ENCODE measurements around the gene ZNF611. TPM values are rescaled to one million over a fixed set of nuclear protein-coding genes. Genes with fewer than 3 reads are reported as not detected.
"Not testable (repeated sequence)": the region's sequence is repeated elsewhere in the genome, so short reads cannot be mapped to it uniquely, and the experiment has no call there.

ZNF611 gene
- total and polyA plus RNA-seq, 2 experiments from 2014 or later, result 10.8 to 21.3 TPM

DNA sequence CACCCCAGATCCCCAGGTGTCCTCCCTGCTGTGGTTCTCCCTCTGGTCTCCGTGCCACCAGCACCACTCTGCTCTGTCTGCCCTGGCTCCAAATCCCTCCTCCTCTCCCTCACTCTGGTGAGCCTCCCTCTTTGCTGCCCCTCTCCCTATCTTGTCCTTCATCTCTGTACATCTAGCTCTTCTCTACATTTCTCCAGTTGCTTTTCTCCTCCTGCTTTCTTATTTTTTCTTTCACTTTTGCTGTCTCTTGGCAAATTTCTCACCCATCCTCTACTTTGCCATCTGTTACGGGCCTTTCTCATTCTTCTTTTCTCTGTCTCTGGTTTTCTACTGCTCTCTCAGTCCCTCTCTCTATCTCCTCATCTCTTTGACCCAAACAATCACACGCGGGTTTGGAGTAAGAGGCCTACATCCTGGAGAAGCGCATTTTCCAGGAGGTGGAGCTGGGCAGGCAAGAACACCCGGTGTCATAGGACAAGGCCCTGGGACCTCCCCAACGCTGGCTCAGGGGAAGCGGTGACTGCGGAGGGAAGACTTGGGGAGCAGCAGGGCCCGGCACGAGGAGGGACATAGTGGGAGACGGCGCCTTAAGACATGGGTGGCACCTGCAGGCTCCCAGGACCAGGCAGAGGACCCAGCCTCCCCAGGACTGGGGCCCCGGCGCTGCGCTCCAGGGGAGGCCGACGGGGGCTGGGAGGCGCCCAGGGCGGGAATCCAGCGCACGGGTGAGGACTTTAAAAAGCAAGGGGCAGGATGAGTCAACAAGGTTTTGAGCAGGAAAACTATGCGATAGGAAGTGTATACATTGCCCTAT is 9.9 kb downstream of the ZNF611 start:
- Histone ChIP-seq H3K27me3 (no peaks in the 10 kb centered on the region), H3K9me2 (replicated peaks; ENCODE audit: insufficient read depth) (no peaks in the 10 kb centered on the region), H3K4me1 (ENCODE audit: insufficient read depth) (peaks cover 37% of the 10 kb centered on the region), H2AFZ (peak overlapping the region; percentile 31), H4K20me1 (ENCODE audit: insufficient read depth, poor library complexity, severe bottlenecking) (no peaks in the 10 kb centered on the region), H3K9me3 (ENCODE audit: low read depth) (no peaks in the 10 kb centered on the region), H3K79me2 (peaks cover 35% of the 10 kb centered on the region), H3K27ac (peak overlapping the region; percentile 87), H3K4me3 (no peak overlapping the region), H3K4me2 (peak overlapping the region; percentile 66), H3K36me3 (replicated peaks; ENCODE audit: insufficient read depth, low read depth) (no peaks in the 10 kb centered on the region)
- DNase-seq (ENCODE audit: low spot score), result no peak
- no peak for TF ChIP-seq EZH2 (IDR thresholded peaks at IDR 0.05; ENCODE audit: borderline replicate concordance)
- TF ChIP-seq EZH2phosphoT487 (IDR thresholded peaks at IDR 0.05; ENCODE audit: low read depth, severe bottlenecking, unreplicated experiment), result no peak
- TF ChIP-seq, protein P1, sequence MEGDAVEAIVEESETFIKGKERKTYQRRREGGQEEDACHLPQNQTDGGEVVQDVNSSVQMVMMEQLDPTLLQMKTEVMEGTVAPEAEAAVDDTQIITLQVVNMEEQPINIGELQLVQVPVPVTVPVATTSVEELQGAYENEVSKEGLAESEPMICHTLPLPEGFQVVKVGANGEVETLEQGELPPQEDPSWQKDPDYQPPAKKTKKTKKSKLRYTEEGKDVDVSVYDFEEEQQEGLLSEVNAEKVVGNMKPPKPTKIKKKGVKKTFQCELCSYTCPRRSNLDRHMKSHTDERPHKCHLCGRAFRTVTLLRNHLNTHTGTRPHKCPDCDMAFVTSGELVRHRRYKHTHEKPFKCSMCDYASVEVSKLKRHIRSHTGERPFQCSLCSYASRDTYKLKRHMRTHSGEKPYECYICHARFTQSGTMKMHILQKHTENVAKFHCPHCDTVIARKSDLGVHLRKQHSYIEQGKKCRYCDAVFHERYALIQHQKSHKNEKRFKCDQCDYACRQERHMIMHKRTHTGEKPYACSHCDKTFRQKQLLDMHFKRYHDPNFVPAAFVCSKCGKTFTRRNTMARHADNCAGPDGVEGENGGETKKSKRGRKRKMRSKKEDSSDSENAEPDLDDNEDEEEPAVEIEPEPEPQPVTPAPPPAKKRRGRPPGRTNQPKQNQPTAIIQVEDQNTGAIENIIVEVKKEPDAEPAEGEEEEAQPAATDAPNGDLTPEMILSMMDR (IDR thresholded peaks at IDR 0.05; ENCODE audit: poor library complexity), result no peak
- WGBS (ENCODE audit: low lambda C conversion rate, missing lambda C conversion rate), result 61% methylated on average over 22 of the region's 23 CpGs

DNA sequence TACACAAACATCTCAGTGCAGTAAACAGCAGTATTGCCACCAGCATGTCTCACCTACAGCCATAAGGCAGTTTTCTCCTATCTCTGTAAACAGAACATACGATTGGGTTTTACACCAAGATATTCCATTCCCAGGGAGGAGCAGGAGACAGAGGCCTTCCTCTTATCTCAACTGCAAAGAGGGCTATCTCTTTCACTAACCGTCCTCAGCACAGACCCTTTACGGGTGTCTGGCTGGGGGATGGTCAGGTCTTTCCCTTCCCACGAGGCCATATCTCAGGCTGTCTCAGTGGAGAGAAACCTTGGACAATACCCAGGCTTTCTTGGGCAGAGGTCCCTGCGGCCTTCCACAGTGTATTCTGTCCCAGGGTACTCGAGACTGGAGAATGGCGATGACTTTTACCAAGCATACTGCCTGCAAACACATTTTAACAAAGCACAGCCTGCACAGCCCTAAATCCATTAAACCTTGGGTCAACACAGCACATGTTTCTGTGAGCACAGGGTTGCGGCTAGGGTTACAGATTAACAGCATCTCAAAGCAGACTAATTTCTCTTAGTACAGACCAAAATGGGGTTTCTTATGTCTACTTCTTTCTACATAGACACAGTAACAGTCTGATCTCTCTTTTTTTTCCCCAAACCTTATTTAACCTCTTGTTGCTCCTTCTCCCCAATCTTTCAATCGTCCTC is 10.8 kb downstream of the ZNF611 start:
- Histone ChIP-seq H3K27ac (peak overlapping the region; percentile 87), H3K4me2 (peak overlapping the region; percentile 66), H3K79me2 (peaks cover 28% of the 10 kb centered on the region), H3K4me1 (ENCODE audit: insufficient read depth) (peaks cover 37% of the 10 kb centered on the region)
- not testable (repeated sequence) for H2AFZ ChIP-seq; DNase-seq (ENCODE audit: low spot score); H3K36me3 ChIP-seq (replicated peaks; ENCODE audit: insufficient read depth, low read depth); H3K9me2 ChIP-seq (replicated peaks; ENCODE audit: insufficient read depth); H3K4me3 ChIP-seq; H4K20me1 ChIP-seq (ENCODE audit: insufficient read depth, poor library complexity, severe bottlenecking); H3K27me3 ChIP-seq; H3K9me3 ChIP-seq (ENCODE audit: low read depth)
- WGBS (ENCODE audit: low lambda C conversion rate, missing lambda C conversion rate), result 15% methylated on average over 9 of the region's 9 CpGs

GRCh38 chr19:52722062-52723003 is 12.5 kb downstream of the ZNF611 start:
- H3K27ac ChIP-seq, result peak overlapping the region; percentile 37
- peaks cover 37% of the 10 kb centered on the region for H3K4me1 ChIP-seq (ENCODE audit: insufficient read depth)
- no peak overlapping the region for H2AFZ ChIP-seq
- DNase-seq (ENCODE audit: low spot score), result peak; percentile 49
- H4K20me1 ChIP-seq (ENCODE audit: insufficient read depth, poor library complexity, severe bottlenecking), result no peaks in the 10 kb centered on the region
- no peaks in the 10 kb centered on the region for H3K9me2 ChIP-seq (replicated peaks; ENCODE audit: insufficient read depth)
- no peaks in the 10 kb centered on the region for H3K36me3 ChIP-seq (replicated peaks; ENCODE audit: insufficient read depth, low read depth)
- 85% methylated on average over 7 of the region's 7 CpGs for WGBS (ENCODE audit: low lambda C conversion rate, missing lambda C conversion rate)
- H3K4me2 ChIP-seq, result peak overlapping the region; percentile 66
- H3K4me3 ChIP-seq, result no peak overlapping the region
- no peak for TF ChIP-seq EZH2phosphoT487 (IDR thresholded peaks at IDR 0.05; ENCODE audit: low read depth, severe bottlenecking, unreplicated experiment)
- TF ChIP-seq, protein P1 (IDR thresholded peaks at IDR 0.05; ENCODE audit: poor library complexity), result no peak
- TF ChIP-seq EZH2 (IDR thresholded peaks at IDR 0.05; ENCODE audit: borderline replicate concordance), result no peak
- H3K9me3 ChIP-seq (ENCODE audit: low read depth), result no peaks in the 10 kb centered on the region
- no peaks in the 10 kb centered on the region for H3K27me3 ChIP-seq
- H3K79me2 ChIP-seq, result peaks cover 13% of the 10 kb centered on the region

- not testable (repeated sequence) for H3K36me3 ChIP-seq (replicated peaks; ENCODE audit: insufficient read depth, low read depth); H2AFZ ChIP-seq; H3K4me3 ChIP-seq; H3K9me2 ChIP-seq (replicated peaks; ENCODE audit: insufficient read depth); H3K9me3 ChIP-seq (ENCODE audit: low read depth); H3K79me2 ChIP-seq; H4K20me1 ChIP-seq (ENCODE audit: insufficient read depth, poor library complexity, severe bottlenecking); H3K27ac ChIP-seq; DNase-seq (ENCODE audit: low spot score); H3K27me3 ChIP-seq; H3K4me2 ChIP-seq
- WGBS (ENCODE audit: low lambda C conversion rate, missing lambda C conversion rate), result 99% methylated on average over 16 of the region's 21 CpGs
- H3K4me1 ChIP-seq (ENCODE audit: insufficient read depth), result peaks cover 33% of the 10 kb centered on the region
Measured at GRCh38 chr19:52720541-52720940, 14.3 kb downstream of the ZNF611 start.

Data from hepatocyte (in vitro differentiated cells).